HEK293T (cell line): ENCODE results near the gene DHRS12.

Experiments used
- CTCF ChIA-PET: fragments of 350-600 bp; formaldehyde crosslinking; extraction: SDS; loops from one replicate; lab custom pipeline; 2021; ENCODE audit warnings: antibody characterized with exemption, inconsistent platforms; lab: Yijun Ruan, JAX
- POLR2A ChIA-PET: fragments of 350-600 bp; formaldehyde crosslinking; extraction: SDS; loops from one replicate; lab custom pipeline; 2020; ENCODE audit warnings: antibody characterized with exemption, inconsistent platforms; lab: Yijun Ruan, JAX
- DNase-seq: peaks from one replicate; pipeline ENCODE4 v3.0.0; 2012; ENCODE audit warnings: mixed read lengths; ENCODE audit errors: extremely low spot score
- ARNT ChIP-seq: fragments of 450-650 bp; IDR thresholded peaks from 2 replicates; pipeline ENCODE4 v1.6.1; 2017; ENCODE audit warnings: mild to moderate bottlenecking
- BHLHE40 ChIP-seq: fragments of 450-650 bp; IDR thresholded peaks from 2 replicates; pipeline ENCODE4 v1.6.1; 2016; ENCODE audit warnings: mild to moderate bottlenecking, moderate library complexity, borderline replicate concordance
- CTBP1 ChIP-seq: fragments of 450-650 bp; IDR thresholded peaks from 2 replicates; pipeline ENCODE4 v1.6.1; 2016; ENCODE audit warnings: borderline replicate concordance
- ELF4 ChIP-seq: fragments of 450-650 bp; IDR thresholded peaks from 2 replicates; pipeline ENCODE4 v1.6.1; 2017; ENCODE audit warnings: antibody characterized with exemption
- FOXA1 ChIP-seq: fragments of 450-650 bp; IDR thresholded peaks from 2 replicates; pipeline ENCODE4 v1.6.1; 2016; ENCODE audit warnings: mild to moderate bottlenecking
- FOXK2 ChIP-seq: fragments of 450-650 bp; IDR thresholded peaks from 2 replicates; pipeline ENCODE4 v1.6.1; 2016; ENCODE audit warnings: mild to moderate bottlenecking
- FOXM1 ChIP-seq: fragments of 450-650 bp; IDR thresholded peaks from 2 replicates; pipeline ENCODE4 v1.6.1; 2017; ENCODE audit warnings: mild to moderate bottlenecking, borderline replicate concordance
- HDGF ChIP-seq: fragments of 450-650 bp; IDR thresholded peaks from 2 replicates; pipeline ENCODE4 v1.6.1; 2017; ENCODE audit warnings: antibody characterized with exemption, borderline replicate concordance
- L3MBTL2 ChIP-seq: fragments of 450-650 bp; conservative IDR thresholded peaks from 2 replicates; pipeline ENCODE4 v1.6.1; 2016; ENCODE audit warnings: mild to moderate bottlenecking
- LEF1 ChIP-seq: fragments of 450-650 bp; IDR thresholded peaks from 2 replicates; pipeline ENCODE4 v1.6.1; 2017; ENCODE audit warnings: mild to moderate bottlenecking, borderline replicate concordance
- NFRKB ChIP-seq: fragments of 450-650 bp; IDR thresholded peaks from 2 replicates; pipeline ENCODE4 v1.6.1; 2016; ENCODE audit warnings: mild to moderate bottlenecking, moderate library complexity
- PKNOX1 ChIP-seq: fragments of 450-650 bp; IDR thresholded peaks from 2 replicates; pipeline ENCODE4 v1.6.1; 2016
- SP1 ChIP-seq: fragments of 450-650 bp; IDR thresholded peaks from 2 replicates; pipeline ENCODE4 v1.6.1; 2017
- SUZ12 ChIP-seq: fragments of 450-650 bp; IDR thresholded peaks from 2 replicates; pipeline ENCODE4 v1.6.1; 2016; ENCODE audit warnings: mild to moderate bottlenecking
- TARDBP ChIP-seq: fragments of 450-650 bp; IDR thresholded peaks from 2 replicates; pipeline ENCODE4 v1.6.1; 2016
- ZNF384 ChIP-seq: fragments of 450-650 bp; IDR thresholded peaks from 2 replicates; pipeline ENCODE4 v1.6.1; 2016

The DHRS12 gene

DNA sequence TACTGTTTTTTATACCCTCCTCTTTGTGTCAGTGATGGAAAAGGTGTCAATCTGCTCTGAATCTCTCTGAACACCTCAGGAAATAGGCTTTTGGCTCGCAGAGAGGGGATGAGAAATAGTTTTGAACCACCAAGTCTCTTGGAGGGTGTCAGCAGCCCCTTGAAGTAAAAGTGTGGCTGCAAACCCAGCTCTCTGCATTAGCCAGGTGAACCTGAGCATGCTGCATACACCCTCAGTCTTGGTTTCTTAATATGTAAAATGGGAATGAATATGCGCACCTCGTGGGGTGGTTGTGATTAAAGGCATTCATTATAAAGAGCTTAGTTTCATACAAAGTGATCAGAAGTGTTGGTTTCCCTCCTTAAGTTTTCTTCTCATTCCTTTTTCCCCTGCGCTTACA lies 1.4 kb upstream of the DHRS12 start:
- TF ChIP-seq CTBP1 (no peak), ARNT (no peak), TARDBP (no peak), ZNF384 (no peak), LEF1 (no peak), FOXK2 (no peak)
- ChIA-PET CTCF (interaction anchor here (1.4 kb wide), 1 partner anchor 10 kb away, joined by 9 read pairs; no protein-coding TSS in a partner anchor), POLR2A (no interaction called here)
- DNase-seq: no peak

GRCh38 chr13:51804295-51805172 lies 571 bp upstream of the DHRS12 start:
- no peak for DNase-seq
- no peak for TF ChIP-seq SUZ12
- no peak for TF ChIP-seq FOXM1
- no peak for TF ChIP-seq ARNT
- peak; percentile 87 for TF ChIP-seq L3MBTL2
- ChIA-PET POLR2A (no interaction called here), CTCF (interaction anchor here (1.4 kb wide), 1 partner anchor 10 kb away, joined by 9 read pairs; no protein-coding TSS in a partner anchor)

- CTCF ChIA-PET: interaction anchor here (0.6 kb wide), 1 partner anchor 294 kb away, joined by 3 read pairs; no protein-coding TSS in a partner anchor
- no peak for DNase-seq
- POLR2A ChIA-PET: interaction anchor here (0.8 kb wide), 1 partner anchor 16 kb away, joined by 3 read pairs; no protein-coding TSS in a partner anchor
- TF ChIP-seq ARNT (no peak), TARDBP (no peak), SUZ12 (no peak), L3MBTL2 (no peak)
Measured at GRCh38 chr13:51802631-51803418, 1.1 kb downstream of the DHRS12 start.

- DNase-seq: no peak
- TF ChIP-seq PKNOX1 (no peak), SP1 (no peak), CTBP1 (no peak), NFRKB (no peak)
- POLR2A ChIA-PET: no interaction called here
Measured at GRCh38 chr13:51801631-51802099, 2.3 kb downstream of the DHRS12 start.

DNA sequence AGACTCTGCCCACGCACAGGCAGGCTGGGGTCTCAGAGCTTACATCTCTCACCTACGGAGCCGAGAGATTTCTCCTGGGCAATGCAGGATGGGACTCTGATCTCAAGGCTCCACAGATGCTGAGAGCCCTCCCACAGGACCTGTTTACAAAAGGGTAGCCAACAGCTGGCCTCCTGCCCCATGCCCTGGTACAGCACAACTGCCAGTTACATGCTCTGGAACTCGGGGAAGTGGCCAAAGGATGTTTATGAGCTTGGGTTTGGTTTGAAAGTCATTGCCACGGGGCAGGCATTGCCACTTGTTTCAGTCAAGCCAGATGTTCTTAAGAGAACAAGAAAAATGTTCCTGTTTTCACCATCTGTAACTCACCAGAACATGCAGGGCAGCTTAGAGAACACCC lies 3.5 kb downstream of the DHRS12 start:
- POLR2A ChIA-PET: interaction anchor here (1.2 kb wide), 1 partner anchor 347 kb away, joined by 5 read pairs; no protein-coding TSS in a partner anchor
- CTCF ChIA-PET: interaction anchor here (0.7 kb wide), 1 partner anchor 482 kb away, joined by 3 read pairs; no protein-coding TSS in a partner anchor

More at GRCh38 chr13:51801631-51802099, 2.3 kb downstream of the DHRS12 start:
- CTCF ChIA-PET: no interaction called here

GRCh38 chr13:51799261-51799660 lies 4.7 kb downstream of the DHRS12 start:
- CTCF ChIA-PET: no interaction called here
- no peak for DNase-seq
- POLR2A ChIA-PET: no interaction called here
- no peak for TF ChIP-seq SUZ12
- TF ChIP-seq ELF4: no peak
- TF ChIP-seq FOXA1: no peak
- no peak for TF ChIP-seq FOXK2
- TF ChIP-seq LEF1: no peak
- TF ChIP-seq FOXM1: no peak
- no peak for TF ChIP-seq BHLHE40
- TF ChIP-seq HDGF: no peak
- TF ChIP-seq PKNOX1: no peak
- TF ChIP-seq ARNT: no peak
- TF ChIP-seq L3MBTL2: no peak
- no peak for TF ChIP-seq CTBP1
- no peak for TF ChIP-seq TARDBP
- TF ChIP-seq ZNF384: no peak
- no peak for TF ChIP-seq NFRKB
- no peak for TF ChIP-seq SP1

More for the DNA sequence above, 3.5 kb downstream of the DHRS12 start:
- no peak for DNase-seq
- TF ChIP-seq BHLHE40: no peak
- TF ChIP-seq L3MBTL2: no peak
- TF ChIP-seq SUZ12: no peak
- TF ChIP-seq CTBP1: no peak
- TF ChIP-seq ZNF384: no peak
- no peak for TF ChIP-seq PKNOX1
- TF ChIP-seq TARDBP: no peak
- TF ChIP-seq ARNT: no peak
